Measurements from ENCODE around the gene UIMC1. TPM values are rescaled to one million over a fixed set of nuclear protein-coding genes. Genes with fewer than 3 reads are reported as not detected.
A peak's percentile ranks its signal among the peaks of the same experiment; 100 is the strongest.
"Not testable (repeated sequence)": the region's sequence is repeated elsewhere in the genome, so short reads cannot be mapped to it uniquely, and the experiment has no call there.

The UIMC1 gene
- total and polyA plus RNA-seq, 2 of the 13 experiments (the other 11 are each of a cell fraction or from before 2014, with no cell fraction given), result 18.9 to 32.7 TPM

DNA sequence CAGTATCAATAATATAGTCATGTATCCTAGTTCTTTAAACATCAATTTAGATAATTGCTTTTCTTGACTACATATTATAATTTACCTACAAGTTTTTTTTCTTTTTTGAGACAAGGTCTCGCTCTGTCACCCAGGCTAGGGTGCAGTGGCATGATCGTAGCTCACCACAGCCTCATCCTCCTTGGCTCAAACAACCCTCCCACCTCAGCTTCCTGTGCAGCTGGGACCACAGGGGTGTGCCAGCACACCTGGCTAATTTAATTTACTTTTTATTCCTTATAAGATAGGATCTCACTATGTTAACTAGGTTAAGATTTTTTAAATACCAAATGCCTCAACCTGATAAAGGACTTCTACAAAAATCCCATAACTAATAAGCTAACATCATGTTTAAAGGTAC is 21.1 kb downstream of the UIMC1 start (continued):
- TF ChIP-seq HOXA5 (CRISPR knock-in tag; IDR thresholded peaks at IDR 0.05), result no peak
- TF ChIP-seq, protein P1, sequence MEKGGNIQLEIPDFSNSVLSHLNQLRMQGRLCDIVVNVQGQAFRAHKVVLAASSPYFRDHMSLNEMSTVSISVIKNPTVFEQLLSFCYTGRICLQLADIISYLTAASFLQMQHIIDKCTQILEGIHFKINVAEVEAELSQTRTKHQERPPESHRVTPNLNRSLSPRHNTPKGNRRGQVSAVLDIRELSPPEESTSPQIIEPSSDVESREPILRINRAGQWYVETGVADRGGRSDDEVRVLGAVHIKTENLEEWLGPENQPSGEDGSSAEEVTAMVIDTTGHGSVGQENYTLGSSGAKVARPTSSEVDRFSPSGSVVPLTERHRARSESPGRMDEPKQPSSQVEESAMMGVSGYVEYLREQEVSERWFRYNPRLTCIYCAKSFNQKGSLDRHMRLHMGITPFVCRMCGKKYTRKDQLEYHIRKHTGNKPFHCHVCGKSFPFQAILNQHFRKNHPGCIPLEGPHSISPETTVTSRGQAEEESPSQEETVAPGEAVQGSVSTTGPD (CRISPR knock-in tag; IDR thresholded peaks at IDR 0.05), result no peak
- TF ChIP-seq, protein P2, sequence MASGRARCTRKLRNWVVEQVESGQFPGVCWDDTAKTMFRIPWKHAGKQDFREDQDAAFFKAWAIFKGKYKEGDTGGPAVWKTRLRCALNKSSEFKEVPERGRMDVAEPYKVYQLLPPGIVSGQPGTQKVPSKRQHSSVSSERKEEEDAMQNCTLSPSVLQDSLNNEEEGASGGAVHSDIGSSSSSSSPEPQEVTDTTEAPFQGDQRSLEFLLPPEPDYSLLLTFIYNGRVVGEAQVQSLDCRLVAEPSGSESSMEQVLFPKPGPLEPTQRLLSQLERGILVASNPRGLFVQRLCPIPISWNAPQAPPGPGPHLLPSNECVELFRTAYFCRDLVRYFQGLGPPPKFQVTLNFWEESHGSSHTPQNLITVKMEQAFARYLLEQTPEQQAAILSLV (CRISPR knock-in tag; IDR thresholded peaks at IDR 0.05; ENCODE audit: borderline replicate concordance), result no peak
- TF ChIP-seq ARID2 (CRISPR knock-in tag; IDR thresholded peaks at IDR 0.05; ENCODE audit: borderline replicate concordance), result no peak
- no peak for TF ChIP-seq PHB2 (IDR thresholded peaks at IDR 0.05; ENCODE audit: partially characterized antibody)
- no peak for TF ChIP-seq RFX3 (CRISPR knock-in tag; IDR thresholded peaks at IDR 0.05)
- no peak for TF ChIP-seq MED8 (CRISPR knock-in tag; IDR thresholded peaks at IDR 0.05; ENCODE audit: insufficient replicate concordance)
- TF ChIP-seq, protein P3, sequence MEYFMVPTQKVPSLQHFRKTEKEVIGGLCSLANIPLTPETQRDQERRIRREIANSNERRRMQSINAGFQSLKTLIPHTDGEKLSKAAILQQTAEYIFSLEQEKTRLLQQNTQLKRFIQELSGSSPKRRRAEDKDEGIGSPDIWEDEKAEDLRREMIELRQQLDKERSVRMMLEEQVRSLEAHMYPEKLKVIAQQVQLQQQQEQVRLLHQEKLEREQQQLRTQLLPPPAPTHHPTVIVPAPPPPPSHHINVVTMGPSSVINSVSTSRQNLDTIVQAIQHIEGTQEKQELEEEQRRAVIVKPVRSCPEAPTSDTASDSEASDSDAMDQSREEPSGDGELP (IDR thresholded peaks at IDR 0.05; ENCODE audit: borderline replicate concordance, low read depth), result no peak
- TF ChIP-seq TBX3 (IDR thresholded peaks at IDR 0.05; ENCODE audit: borderline replicate concordance), result no peak

DNA sequence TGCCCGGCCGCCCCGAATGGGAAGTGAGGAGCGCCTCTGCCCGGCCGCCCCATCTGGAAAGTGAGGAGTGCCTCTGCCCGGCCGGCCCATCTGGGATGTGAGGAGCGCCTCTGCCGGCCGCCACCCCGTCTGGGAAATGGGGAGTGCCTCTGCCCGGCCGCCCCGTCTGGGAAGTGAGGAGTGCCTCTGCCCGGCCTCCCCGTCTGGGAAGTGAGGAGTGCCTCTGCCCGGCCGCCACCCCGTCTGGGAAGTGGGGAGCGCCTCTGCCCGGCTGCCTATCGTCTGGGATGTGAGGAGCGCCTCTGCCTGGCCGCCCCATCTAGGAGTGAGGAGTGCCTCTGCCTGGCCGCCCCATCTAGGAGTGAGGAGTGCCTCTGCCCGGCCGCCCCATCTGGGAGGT is 22.4 kb downstream of the UIMC1 start:
- H3K9me3 ChIP-seq (ENCODE audit: low read length); H3K9ac ChIP-seq (ENCODE audit: insufficient read depth, low read depth, low read length); DNase-seq (ENCODE audit: low spot score); FAIRE-seq; H4K20me1 ChIP-seq (ENCODE audit: insufficient read depth, low read length); POLR2A ChIA-PET; in situ Hi-C loops (cut with HindIII; ENCODE audit: extremely low pct_ligation_motif_present, low pct_unique_long_range_greater_than_20kb); H3K4me3 ChIP-seq (replicated peaks in 1 of 3; ENCODE audit: insufficient read depth in 1 of 3, low read depth in 2 of 3, low read length in 3 of 3); H3K4me2 ChIP-seq (ENCODE audit: low read depth, low read length); H2AFZ ChIP-seq (ENCODE audit: low read length); BruUV-seq (replicated peaks); H3K27ac ChIP-seq (ENCODE audit: extremely low read length, insufficient read depth, low read length); CTCF ChIA-PET (ENCODE audit: low intra/inter-chr PET ratio, low total read pairs); intact Hi-C loops (cut with micrococcal nuclease; ENCODE audit: unreplicated experiment); H3K27me3 ChIP-seq (ENCODE audit: control insufficient read depth in 1 of 2, insufficient read depth in 2 of 2, low read length in 2 of 2); ATAC-seq: not testable (repeated sequence)
- Histone ChIP-seq H3K4me1 (ENCODE audit: insufficient read depth, low read length) (peaks cover 17% of the 10 kb centered on the region), H3K79me2 (ENCODE audit: insufficient read depth, low read length) (peaks cover 42% of the 10 kb centered on the region), H3K36me3 (replicated peaks in 1 of 2; ENCODE audit: control insufficient read depth in 1 of 2, insufficient read depth in 2 of 2, low read length in 2 of 2) (peaks cover 7 to 30% of the 10 kb centered on the region in 2 experiments; a peak in 4 of 5 replicates)
- 98% methylated on average over 17 of the region's 28 CpGs for WGBS (ENCODE audit: low lambda C conversion rate)
- TF ChIP-seq, protein P4, sequence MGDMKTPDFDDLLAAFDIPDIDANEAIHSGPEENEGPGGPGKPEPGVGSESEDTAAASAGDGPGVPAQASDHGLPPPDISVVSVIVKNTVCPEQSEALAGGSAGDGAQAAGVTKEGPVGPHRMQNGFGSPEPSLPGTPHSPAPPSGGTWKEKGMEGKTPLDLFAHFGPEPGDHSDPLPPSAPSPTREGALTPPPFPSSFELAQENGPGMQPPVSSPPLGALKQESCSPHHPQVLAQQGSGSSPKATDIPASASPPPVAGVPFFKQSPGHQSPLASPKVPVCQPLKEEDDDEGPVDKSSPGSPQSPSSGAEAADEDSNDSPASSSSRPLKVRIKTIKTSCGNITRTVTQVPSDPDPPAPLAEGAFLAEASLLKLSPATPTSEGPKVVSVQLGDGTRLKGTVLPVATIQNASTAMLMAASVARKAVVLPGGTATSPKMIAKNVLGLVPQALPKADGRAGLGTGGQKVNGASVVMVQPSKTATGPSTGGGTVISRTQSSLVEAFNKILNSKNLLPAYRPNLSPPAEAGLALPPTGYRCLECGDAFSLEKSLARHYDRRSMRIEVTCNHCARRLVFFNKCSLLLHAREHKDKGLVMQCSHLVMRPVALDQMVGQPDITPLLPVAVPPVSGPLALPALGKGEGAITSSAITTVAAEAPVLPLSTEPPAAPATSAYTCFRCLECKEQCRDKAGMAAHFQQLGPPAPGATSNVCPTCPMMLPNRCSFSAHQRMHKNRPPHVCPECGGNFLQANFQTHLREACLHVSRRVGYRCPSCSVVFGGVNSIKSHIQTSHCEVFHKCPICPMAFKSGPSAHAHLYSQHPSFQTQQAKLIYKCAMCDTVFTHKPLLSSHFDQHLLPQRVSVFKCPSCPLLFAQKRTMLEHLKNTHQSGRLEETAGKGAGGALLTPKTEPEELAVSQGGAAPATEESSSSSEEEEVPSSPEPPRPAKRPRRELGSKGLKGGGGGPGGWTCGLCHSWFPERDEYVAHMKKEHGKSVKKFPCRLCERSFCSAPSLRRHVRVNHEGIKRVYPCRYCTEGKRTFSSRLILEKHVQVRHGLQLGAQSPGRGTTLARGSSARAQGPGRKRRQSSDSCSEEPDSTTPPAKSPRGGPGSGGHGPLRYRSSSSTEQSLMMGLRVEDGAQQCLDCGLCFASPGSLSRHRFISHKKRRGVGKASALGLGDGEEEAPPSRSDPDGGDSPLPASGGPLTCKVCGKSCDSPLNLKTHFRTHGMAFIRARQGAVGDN (CRISPR knock-in tag; IDR thresholded peaks at IDR 0.05), result peak; percentile 51
